CD14-positive monocyte (primary cell): Measurements from ENCODE around the gene CYTH4. TPM values are rescaled to one million over a fixed set of nuclear protein-coding genes. Genes with fewer than 3 reads are reported as not detected.
A peak's percentile ranks its signal among the peaks of the same experiment; 100 is the strongest.

Experiments
- DNase-seq, 3 donors: peaks; one replicate each; pipeline ENCODE4 v3.0.0-alpha.2; 2011 to 2022
- H2AFZ ChIP-seq: 2 replicates; pipeline ENCODE4 v1.6.0; 2012; ENCODE audit warnings: mild to moderate bottlenecking, low read depth, low read length, inconsistent platforms; ENCODE audit not compliant: insufficient read depth, poor library complexity, severe bottlenecking
- H3K27ac ChIP-seq, 2 donors: 1 replicate in 1 of 2; 2 replicates in 1 of 2; pipeline ENCODE4 v1.5.1; 2012 to 2013; ENCODE audit warnings: low read length in 2 of 2, control low read depth in 1 of 2, inconsistent platforms in 1 of 2, low read depth in 1 of 2, mild to moderate bottlenecking in 1 of 2
- H3K27me3 ChIP-seq, 2 donors: one replicate each; pipeline versions ENCODE4 v1.6.0 to v1.6.1; 2011 to 2013; ENCODE audit warnings: low read length in 2 of 2; ENCODE audit not compliant: control insufficient read depth in 2 of 2, insufficient read depth in 2 of 2
- H3K36me3 ChIP-seq, 2 donors: replicated peaks in 1 of 2; 1 replicate in 1 of 2; 2 replicates in 1 of 2; pipeline versions ENCODE4 v1.5.1 to v1.6.1; 2012 to 2013; ENCODE audit warnings: low read length in 2 of 2, control low read depth in 1 of 2, inconsistent platforms in 1 of 2, mild to moderate bottlenecking in 1 of 2; ENCODE audit not compliant: insufficient read depth in 2 of 2, control insufficient read depth in 1 of 2
- H3K4me1 ChIP-seq, 2 donors: 1 replicate in 1 of 2; 2 replicates in 1 of 2; pipeline versions ENCODE4 v1.5.1 to v1.6.1; 2012 to 2013; ENCODE audit warnings: low read length in 2 of 2, control low read depth in 1 of 2, inconsistent platforms in 1 of 2, mild to moderate bottlenecking in 1 of 2, moderate library complexity in 1 of 2; ENCODE audit not compliant: insufficient read depth in 2 of 2, control insufficient read depth in 1 of 2
- H3K4me2 ChIP-seq: replicated peaks from 2 replicates; pipeline ENCODE3; 2012; ENCODE audit warnings: low read length, moderate library complexity, mild to moderate bottlenecking; ENCODE audit not compliant: poor library complexity, severe bottlenecking; ENCODE audit errors: extremely low read depth
- H3K4me3 ChIP-seq, 3 experiments: fragments of 200-600 bp in 1 of 3; sonication (generic) in 1 of 3; replicated peaks in 1 of 3; 1 replicate in 2 of 3; 2 replicates in 1 of 3; pipeline ENCODE4 v1.5.1; 2011 to 2013; ENCODE audit warnings: low read length in 3 of 3, mild to moderate bottlenecking in 3 of 3, control low read depth in 2 of 3, low read depth in 2 of 3, inconsistent platforms in 1 of 3, moderate library complexity in 1 of 3
- H3K79me2 ChIP-seq: 2 replicates; pipeline ENCODE4 v1.6.0; 2012; ENCODE audit warnings: mild to moderate bottlenecking, control low read depth, inconsistent platforms, low read length, moderate library complexity; ENCODE audit not compliant: insufficient read depth
- H3K9ac ChIP-seq: 2 replicates; pipeline ENCODE4 v1.6.0; 2017; ENCODE audit warnings: low read length, mild to moderate bottlenecking; ENCODE audit not compliant: insufficient read depth, poor library complexity, severe bottlenecking
- H3K9me3 ChIP-seq, 2 donors: replicated peaks in 1 of 2; 1 replicate in 1 of 2; 2 replicates in 1 of 2; pipeline versions ENCODE4 v1.5.1 to v1.6.1; 2012 to 2013; ENCODE audit warnings: low read length in 2 of 2, control low read depth in 1 of 2; ENCODE audit not compliant: control insufficient read depth in 1 of 2, insufficient read depth in 1 of 2
- H4K20me1 ChIP-seq: 2 replicates; pipeline ENCODE4 v1.6.0; 2012; ENCODE audit warnings: mild to moderate bottlenecking, low read length, control low read depth, moderate library complexity; ENCODE audit not compliant: insufficient read depth
- H3K27ac Mint-ChIP-seq, 7 donors: one replicate each; pipeline ENCODE4 v1.8.0; 2020; ENCODE audit warnings: mild to moderate bottlenecking in 7 of 7, mixed read lengths in 7 of 7, moderate library complexity in 6 of 7, inconsistent platforms in 2 of 7
- H3K27me3 Mint-ChIP-seq, 3 donors: one replicate each; pipeline ENCODE4 v1.8.0; 2021 to 2022; ENCODE audit warnings: low read depth in 3 of 3, mild to moderate bottlenecking in 3 of 3, mixed read lengths in 3 of 3, moderate library complexity in 3 of 3, inconsistent platforms in 1 of 3
- H3K36me3 Mint-ChIP-seq, 2 donors: one replicate each; pipeline ENCODE4 v1.8.0; 2020; ENCODE audit warnings: mixed read lengths in 2 of 2, inconsistent platforms in 1 of 2, mild to moderate bottlenecking in 1 of 2
- H3K4me1 Mint-ChIP-seq: one replicate; pipeline ENCODE4 v1.8.0; 2020; ENCODE audit warnings: mild to moderate bottlenecking, mixed read lengths
- H3K4me3 Mint-ChIP-seq, 2 donors: one replicate each; pipeline ENCODE4 v1.8.0; 2020; ENCODE audit warnings: mild to moderate bottlenecking in 2 of 2, mixed read lengths in 2 of 2, moderate library complexity in 1 of 2
- H3K9me3 Mint-ChIP-seq, 7 donors: one replicate each; pipeline ENCODE4 v1.8.0; 2020 to 2022; ENCODE audit warnings: mixed read lengths in 7 of 7, mild to moderate bottlenecking in 6 of 7, moderate library complexity in 6 of 7, inconsistent platforms in 2 of 7
- WGBS: methylation state at CpG from one replicate; pipeline ENCODE4 v1.1.5; 2013; ENCODE audit warnings: missing lambda C conversion rate; ENCODE audit not compliant: insufficient coverage; 5-methylcytosine and 5-hydroxymethylcytosine counted together
- intact Hi-C, 2 donors: fragments of 100-400 bp; cut with micrococcal nuclease; formaldehyde crosslinking; loops; one replicate each; pipeline versions ENCODE4 v1.15.0 to v1.15.1; 2023
- polyA plus RNA-seq, 3 donors: library from polyadenylated mRNA; depleted of rRNA in 1 of 3; unstranded in 2 of 3; stranded (reverse) in 1 of 3; fragments of 300-500 nt in 2 of 3; fragments of >200 nt in 1 of 3; fragmentation: Illumina TruSeq in 2 of 3; gene quantifications; 1 replicate in 2 of 3; 2 replicates in 1 of 3; pipeline ENCODE4 v1.2.3, GENCODE V29; 2012 to 2021
- TF ChIP-seq, protein P1 (sequence below): fragments of 200-600 bp; IDR thresholded peaks from one replicate; pipeline ENCODE4 v1.8.0; 2022; ENCODE audit warnings: antibody characterized with exemption, mild to moderate bottlenecking

The CYTH4 gene
- polyA plus RNA-seq, 3 donors = 51.0 to 254 (median 70.0) TPM

DNA sequence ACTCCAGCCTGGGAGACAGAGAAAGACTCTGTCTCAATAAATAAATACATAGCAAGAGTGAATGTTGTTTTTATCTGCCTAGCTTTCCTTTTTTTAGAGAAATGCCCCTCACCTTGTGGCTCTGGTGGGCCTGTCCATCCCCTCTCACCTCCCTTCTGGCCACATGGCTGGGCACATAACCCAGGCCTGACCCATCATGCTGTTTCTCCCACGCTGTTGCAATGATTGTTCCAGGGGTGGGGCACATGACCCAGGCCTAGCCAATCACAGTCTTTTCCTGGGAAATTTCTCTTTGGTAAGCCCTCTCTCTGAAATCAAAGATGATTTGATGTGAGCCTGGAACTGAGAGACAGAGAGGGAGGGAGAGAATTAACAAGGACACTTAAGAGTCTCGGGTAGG is 5.5 kb upstream of the CYTH4 start:
- 18% methylated on average over 1 of the region's 2 CpGs for WGBS
- intact Hi-C loops = no loop called here
- Mint-ChIP-seq H3K36me3 (peaks cover 0 to 3% of the 10 kb centered on the region in 2 donors), H3K4me3 (no peak overlapping the region), H3K27me3 (peaks cover 0 to 3% (median 0%) of the 10 kb centered on the region in 3 donors), H3K4me1 (peaks cover 86% of the 10 kb centered on the region), H3K9me3 (peaks cover 0 to 2% (median 0%) of the 10 kb centered on the region in 7 donors), H3K27ac (peak overlapping the region in 5 of 7 donors; percentile 15 to 75 (median 53))
- H3K9ac ChIP-seq = no peak overlapping the region
- H3K79me2 ChIP-seq = no peaks in the 10 kb centered on the region
- TF ChIP-seq, protein P1, sequence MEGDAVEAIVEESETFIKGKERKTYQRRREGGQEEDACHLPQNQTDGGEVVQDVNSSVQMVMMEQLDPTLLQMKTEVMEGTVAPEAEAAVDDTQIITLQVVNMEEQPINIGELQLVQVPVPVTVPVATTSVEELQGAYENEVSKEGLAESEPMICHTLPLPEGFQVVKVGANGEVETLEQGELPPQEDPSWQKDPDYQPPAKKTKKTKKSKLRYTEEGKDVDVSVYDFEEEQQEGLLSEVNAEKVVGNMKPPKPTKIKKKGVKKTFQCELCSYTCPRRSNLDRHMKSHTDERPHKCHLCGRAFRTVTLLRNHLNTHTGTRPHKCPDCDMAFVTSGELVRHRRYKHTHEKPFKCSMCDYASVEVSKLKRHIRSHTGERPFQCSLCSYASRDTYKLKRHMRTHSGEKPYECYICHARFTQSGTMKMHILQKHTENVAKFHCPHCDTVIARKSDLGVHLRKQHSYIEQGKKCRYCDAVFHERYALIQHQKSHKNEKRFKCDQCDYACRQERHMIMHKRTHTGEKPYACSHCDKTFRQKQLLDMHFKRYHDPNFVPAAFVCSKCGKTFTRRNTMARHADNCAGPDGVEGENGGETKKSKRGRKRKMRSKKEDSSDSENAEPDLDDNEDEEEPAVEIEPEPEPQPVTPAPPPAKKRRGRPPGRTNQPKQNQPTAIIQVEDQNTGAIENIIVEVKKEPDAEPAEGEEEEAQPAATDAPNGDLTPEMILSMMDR = no peak
- no peak overlapping the region for H3K4me3 ChIP-seq
- H3K36me3 ChIP-seq = no peaks in the 10 kb centered on the region
- H3K27ac ChIP-seq = no peak overlapping the region
- peak in 2 of 3 donors; percentile 59 to 69 for DNase-seq
- H3K27me3 ChIP-seq = no peaks in the 10 kb centered on the region
- H4K20me1 ChIP-seq = no peaks in the 10 kb centered on the region
- no peak overlapping the region for H3K4me2 ChIP-seq
- H2AFZ ChIP-seq = no peak overlapping the region
- H3K4me1 ChIP-seq = peaks cover 79 to 88% of the 10 kb centered on the region in 2 donors
- H3K9me3 ChIP-seq = no peaks in the 10 kb centered on the region

GRCh38 chr22:37277384-37277783 is 4.9 kb upstream of the CYTH4 start:
- H3K79me2 ChIP-seq = peaks cover 3% of the 10 kb centered on the region
- no peak overlapping the region for H2AFZ ChIP-seq
- H3K27ac ChIP-seq = no peak overlapping the region
- TF ChIP-seq, protein P1 = no peak
- H3K9me3 ChIP-seq = no peaks in the 10 kb centered on the region
- no peaks in the 10 kb centered on the region for H3K36me3 ChIP-seq
- H3K4me2 ChIP-seq = no peak overlapping the region
- no peak overlapping the region for H3K9ac ChIP-seq
- Mint-ChIP-seq H3K4me1 (peaks cover 86% of the 10 kb centered on the region), H3K9me3 (peaks cover 0 to 2% (median 0%) of the 10 kb centered on the region in 7 donors), H3K36me3 (peaks cover under 1 to 3% of the 10 kb centered on the region in 2 donors), H3K27ac (peak overlapping the region in 2 of 7 donors; percentile 71), H3K4me3 (no peak overlapping the region), H3K27me3 (peaks cover 0 to 5% (median 0%) of the 10 kb centered on the region in 3 donors)
- intact Hi-C loops = no loop called here
- H3K27me3 ChIP-seq = no peaks in the 10 kb centered on the region
- DNase-seq = no peak
- 90% methylated on average over 4 of the region's 11 CpGs for whole genome bisulfite sequencing
- no peak overlapping the region for H3K4me3 ChIP-seq
- H3K4me1 ChIP-seq = peaks cover 77 to 88% of the 10 kb centered on the region in 2 donors
- no peaks in the 10 kb centered on the region for H4K20me1 ChIP-seq
